Hematopoietic multipotent progenitor cell treated with erythropoietin and hydrocortisone succinate and interleukin-3 and kit ligand, for 15 days (in vitro differentiated cells): ENCODE results near the gene TRIM66.

Experiments used
- DNase-seq: peaks from one replicate; pipeline ENCODE4 v3.0.0-alpha.2; 2015; ENCODE audit warnings: low spot score

The TRIM66 gene

GRCh38 chr11:8654503-8654902 lies 28.0 kb downstream of the TRIM66 start:
- DNase-seq, result no peak

DNA sequence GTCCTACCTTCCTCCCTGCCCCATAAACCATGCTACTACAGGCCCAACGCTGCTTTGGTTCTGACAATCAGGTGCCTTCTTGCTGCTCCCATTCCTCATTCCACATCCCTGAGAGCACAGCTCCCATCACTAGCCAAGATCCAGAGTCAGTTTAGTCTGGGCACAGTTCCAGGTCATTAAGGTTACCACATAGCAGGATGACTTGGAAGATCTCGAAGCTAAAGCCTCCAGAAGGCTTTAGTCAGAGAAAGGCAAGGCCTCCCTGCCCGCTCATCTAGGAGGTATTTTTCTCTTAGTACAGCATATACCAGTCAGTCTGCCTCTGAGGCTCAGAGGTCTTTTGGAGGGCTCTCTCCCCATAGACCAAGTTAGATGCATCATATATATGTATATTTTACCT lies 30.3 kb downstream of the TRIM66 start:
- no peak for DNase-seq

DNA sequence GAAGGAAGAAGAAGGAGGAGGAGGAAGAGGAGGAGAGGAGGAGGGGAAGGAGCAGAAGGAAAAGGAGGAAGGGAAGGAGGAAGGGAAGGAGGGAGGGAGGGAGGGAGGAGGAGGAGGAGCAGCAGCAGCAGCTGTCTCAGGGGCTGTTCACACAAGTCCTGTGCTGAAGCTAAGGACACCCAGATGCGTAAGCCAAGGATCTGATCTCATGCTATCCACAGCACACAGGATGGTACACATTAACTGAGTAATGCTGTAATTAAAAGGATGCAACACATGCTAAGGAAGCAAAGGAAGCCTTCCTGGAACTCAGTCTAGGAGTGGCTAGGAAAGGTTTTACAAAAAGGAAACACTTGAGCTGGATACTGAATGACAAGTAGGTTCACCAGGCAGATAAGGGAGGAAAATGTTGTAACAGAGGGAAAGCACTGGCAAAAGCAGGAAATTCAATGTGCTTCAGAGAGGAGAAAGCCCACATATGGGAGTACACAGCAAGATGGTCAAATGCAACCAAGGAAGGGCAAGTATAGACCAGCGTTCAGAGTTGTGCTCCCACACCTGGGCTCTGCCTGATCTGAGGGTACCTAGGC lies 32.0 kb downstream of the TRIM66 start:
- DNase-seq, result no peak

DNA sequence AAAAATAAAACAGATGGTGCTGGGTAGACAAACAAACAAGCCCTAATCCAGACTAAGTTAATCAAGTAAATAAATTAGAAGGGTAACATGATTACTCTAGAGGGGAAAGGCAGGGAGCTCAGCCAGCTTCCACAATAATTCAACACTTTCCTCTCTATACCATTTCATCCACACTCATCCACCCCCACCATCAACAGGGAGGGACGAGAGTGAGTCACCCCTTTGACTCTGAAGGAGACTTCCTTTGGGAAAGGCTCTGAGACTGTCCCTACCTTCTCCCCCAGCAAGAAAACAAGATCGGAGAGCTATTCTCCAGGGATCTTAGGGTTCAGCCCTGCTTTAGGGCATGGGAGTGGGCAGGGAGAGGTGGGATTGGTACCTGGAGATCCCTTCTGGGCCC lies 33.1 kb downstream of the TRIM66 start:
- DNase-seq, result no peak

- DNase-seq, result no peak
Measured at GRCh38 chr11:8646873-8647272, 35.6 kb downstream of the TRIM66 start.

- no peak for DNase-seq
Measured at GRCh38 chr11:8642196-8642841, 40.1 kb downstream of the TRIM66 start.

GRCh38 chr11:8641332-8641731 lies 41.1 kb downstream of the TRIM66 start:
- DNase-seq, result no peak

DNA sequence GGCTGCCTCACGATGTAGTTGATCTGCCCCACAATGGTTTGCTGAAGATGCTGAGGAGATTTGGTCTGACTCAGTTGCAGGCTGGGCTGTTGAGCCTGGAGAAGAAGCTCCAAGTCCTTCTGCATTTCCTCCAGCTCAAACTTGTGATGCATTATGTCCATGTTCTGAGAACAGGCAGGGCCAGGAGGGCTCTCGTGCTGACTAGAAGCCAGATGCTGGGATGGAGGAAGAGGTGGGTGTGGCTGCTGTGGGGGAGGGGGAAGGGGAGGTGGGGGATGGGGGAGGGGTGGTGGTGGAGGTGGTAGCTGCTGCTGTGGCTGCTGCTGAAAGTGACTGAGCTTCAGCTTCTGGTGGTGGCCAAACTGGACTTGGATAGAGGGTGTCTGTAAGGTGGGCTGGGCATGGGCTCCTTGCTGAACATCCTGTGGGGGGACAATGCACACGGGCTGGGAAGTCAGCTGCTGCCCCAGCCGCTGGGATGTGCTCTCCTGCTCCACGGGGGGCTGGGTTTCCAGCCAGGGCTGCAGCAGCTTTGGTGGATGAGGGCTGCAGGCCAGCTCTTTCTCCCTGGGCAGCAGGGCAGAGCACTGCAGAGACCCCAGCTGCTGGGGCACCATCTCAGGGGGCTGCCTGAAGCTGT lies 42.1 kb downstream of the TRIM66 start:
- no peak for DNase-seq

DNA sequence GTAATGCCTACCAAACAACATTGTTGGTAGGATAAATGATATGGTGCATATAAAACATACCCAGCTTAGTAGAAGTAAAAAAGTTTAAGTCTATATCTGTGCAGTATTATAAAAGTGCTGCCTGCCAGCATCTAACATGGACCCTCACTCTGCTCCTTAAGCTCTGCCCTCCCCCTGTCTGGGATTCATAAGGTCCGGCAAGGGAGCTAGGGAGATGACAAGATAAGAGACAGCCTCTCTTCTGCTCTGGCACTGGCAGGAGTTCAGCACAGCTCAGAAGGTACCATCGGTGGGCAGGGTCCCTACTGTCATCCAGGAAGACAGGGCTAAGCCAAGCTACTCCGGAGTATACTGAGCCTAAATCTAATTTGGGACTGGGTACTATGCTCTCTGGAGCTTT lies 42.8 kb downstream of the TRIM66 start:
- no peak for DNase-seq

GRCh38 chr11:8638300-8638699 lies 44.2 kb downstream of the TRIM66 start:
- no peak for DNase-seq

DNA sequence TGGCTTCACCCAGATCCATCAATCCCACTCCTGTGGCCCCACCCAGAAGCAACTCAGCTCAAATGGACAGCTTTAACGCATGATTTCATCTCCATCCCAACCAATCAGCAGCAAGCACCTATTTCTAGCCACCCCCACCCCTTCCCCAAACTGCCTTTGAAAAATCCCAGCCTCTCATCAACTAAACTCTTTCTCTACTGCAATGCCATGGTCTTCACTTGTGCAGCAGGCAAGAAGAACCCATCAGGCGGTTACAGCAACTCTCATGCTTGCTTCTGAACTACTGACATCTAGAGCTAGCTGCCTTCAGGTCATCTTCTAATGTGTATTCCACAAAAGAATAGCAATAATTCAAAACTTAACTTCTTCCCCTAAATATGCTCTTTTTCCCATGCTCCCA lies 46.3 kb downstream of the TRIM66 start:
- no peak for DNase-seq

- DNase-seq, result no peak
Measured at GRCh38 chr11:8634498-8634897, 48.0 kb downstream of the TRIM66 start.

DNA sequence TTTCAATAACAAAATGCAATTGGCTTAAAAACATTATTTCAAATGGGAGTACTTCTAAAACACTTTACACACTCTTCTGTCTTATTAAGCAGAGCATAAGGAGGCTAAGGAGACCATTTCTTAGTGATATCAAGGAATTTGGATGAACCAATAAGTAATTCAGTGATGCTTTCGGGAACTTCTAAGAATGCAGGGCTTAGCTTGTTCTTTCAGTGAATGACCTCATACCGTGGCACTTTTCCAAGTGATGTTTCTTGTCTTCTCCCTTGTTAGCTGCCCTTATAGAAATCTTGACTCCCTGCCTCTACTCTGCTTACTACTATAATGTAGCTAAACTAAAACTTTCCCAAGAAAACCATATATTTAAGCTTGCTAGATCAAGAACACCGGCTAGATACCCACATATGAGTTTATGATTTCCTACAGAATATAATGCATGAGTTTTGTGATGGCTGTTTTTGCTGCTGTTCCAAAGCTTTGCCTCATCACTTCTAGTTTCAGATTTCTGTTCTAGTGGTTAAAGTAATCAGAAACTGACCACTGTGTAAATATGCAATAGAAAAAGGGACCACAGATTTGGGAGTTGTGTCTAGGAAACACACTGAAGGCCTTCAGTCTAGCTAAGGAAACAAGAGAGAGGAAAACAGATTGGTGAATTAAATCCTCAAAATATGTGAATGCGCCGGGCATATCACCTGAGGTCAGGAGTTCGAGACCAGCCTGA lies 50.9 kb downstream of the TRIM66 start:
- no peak for DNase-seq

GRCh38 chr11:8624698-8625097 lies 57.8 kb downstream of the TRIM66 start:
- no peak for DNase-seq

DNA sequence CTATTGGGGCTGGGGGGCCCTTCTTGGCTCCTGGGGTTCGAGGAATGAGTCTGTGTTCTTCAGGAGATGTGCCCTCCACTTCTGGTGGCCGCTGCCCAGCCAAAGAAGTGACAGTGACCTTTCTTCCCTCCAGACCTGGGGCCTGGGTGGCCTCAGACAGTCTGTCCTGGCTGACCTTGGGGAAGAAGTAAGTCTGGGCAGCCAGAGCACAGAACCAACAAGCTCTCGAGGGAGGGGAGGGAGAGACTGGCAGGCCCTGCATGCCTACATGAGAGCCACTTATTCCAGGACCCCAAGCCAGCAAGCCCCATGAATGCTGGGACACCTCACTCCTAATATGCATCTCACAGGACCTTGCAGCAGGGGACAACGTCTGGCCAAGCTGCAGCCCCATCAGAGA lies 61.3 kb downstream of the TRIM66 start:
- DNase-seq, result no peak

GRCh38 chr11:8617063-8617462 lies 65.4 kb downstream of the TRIM66 start:
- DNase-seq, result no peak

DNA sequence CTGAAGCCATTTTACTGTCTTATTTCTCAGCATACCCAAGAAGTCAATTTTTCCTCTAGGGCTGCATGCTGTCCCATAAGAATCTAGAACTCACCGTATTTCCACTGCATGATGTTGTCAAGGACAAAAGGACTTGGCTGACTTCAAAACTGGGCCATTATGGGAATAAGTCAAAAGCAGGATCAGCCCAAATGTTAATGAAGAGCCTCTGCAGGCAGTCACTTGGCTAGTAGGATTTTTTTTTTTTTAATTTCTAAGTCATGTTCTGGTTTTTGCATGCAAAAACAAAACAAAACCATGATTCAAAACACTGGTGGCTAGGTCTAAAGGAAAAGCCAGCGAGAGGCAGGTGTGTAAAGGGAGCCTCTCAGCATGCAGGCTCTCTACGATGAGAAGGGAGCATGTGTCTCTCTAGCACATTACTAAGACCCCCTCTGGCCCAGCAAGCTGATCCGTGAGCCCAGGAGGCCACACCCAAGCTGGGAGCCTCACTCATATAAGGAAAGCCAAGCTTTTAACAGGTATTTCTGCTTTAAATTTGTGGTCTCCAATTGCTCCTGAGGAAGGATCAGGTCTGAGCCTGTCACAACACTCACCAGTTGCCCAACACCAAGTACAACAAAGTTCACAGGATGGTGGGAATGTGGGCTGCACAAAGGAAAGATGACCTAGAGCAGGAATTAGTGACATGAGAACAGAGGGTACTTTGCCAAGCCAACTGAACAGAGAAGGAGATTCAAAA lies 67.0 kb downstream of the TRIM66 start:
- DNase-seq, result no peak

GRCh38 chr11:8614497-8614896 lies 68.0 kb downstream of the TRIM66 start:
- no peak for DNase-seq

DNA sequence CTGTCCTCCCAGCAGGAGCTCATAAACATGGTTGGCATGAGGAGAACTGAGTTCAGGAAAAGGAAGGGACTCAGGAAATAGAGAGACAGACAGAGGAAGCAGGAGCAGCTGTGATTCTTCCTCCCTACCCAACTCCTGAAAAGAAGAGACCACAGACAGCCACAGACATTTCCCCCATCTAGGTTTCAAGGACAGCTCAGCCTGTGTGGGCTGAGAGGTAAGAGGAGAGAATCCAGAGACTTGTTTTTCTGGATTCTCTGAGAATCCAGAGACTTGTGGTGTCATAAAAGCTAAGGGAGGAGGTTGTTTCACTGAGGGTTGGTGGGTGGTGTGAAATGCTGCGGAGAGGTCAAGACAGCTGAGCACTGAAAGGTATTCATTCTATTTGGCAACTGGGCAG lies 69.4 kb downstream of the TRIM66 start:
- no peak for DNase-seq

DNA sequence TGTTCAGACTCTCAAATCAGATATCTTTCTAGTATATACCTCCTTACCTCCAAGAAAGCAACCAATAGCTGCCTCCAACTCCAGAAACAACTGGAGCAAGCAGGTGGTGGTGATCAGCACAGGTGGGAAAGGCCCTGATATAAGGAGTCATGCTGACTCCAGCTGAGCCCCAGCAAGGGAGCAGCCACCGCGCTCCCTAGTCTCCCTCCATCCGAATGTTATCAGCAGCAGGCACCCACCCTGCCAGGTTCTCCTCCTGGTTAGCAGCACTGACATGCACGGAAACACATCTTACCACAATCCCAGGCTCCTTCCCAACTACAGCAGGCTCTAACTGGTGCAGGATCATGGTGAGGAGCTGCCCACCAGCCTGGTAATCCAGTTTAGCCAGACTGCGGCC lies 69.9 kb downstream of the TRIM66 start:
- no peak for DNase-seq

DNA sequence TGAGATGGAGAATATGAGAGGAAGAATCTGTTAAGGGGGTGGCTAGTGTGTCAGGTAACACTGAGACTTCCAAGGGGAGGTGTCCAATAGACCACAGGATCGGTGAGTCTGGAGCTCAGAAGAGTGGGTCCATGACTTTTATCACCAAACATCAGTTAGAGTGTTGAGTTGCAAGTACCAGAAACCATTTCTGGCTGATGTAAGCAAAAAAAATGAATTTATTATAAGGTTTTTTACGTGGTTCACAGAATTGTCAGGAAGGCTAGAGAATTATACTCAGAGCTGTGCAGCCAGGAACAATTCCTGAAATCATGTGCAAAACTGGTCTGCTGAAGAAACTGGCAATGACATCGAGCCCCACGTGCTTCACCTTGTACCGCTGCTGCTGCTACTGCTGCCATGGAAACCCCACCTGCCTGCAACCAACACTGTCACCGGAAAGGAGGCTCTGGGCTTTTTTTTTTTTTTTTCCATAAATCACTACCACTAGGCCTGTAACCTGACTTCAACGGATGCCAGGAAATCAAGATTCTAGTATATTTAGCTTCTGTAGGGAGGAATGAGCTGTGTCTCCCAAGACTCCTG lies 71.8 kb downstream of the TRIM66 start:
- DNase-seq, result no peak

GRCh38 chr11:8608652-8609051 lies 73.8 kb downstream of the TRIM66 start:
- DNase-seq, result no peak
